BJ (cell line): Measurements from ENCODE around the gene NHSL2. TPM values are rescaled to one million over a fixed set of nuclear protein-coding genes. Genes with fewer than 3 reads are reported as not detected.

Source experiments
- CTCF ChIA-PET: fragments of 350-600 bp; formaldehyde crosslinking; extraction: SDS; loops from one replicate; lab custom pipeline; 2021; ENCODE audit warnings: antibody characterized with exemption, inconsistent platforms; lab: Yijun Ruan, JAX
- POLR2A ChIA-PET: fragments of 300-600 bp; sonication (Branson Sonifier 250); formaldehyde crosslinking; extraction: SDS; loops from one replicate; lab custom pipeline; 2021; ENCODE audit warnings: antibody characterized with exemption; lab: Charles Lee
- DNase-seq: peaks from one replicate; pipeline ENCODE4 v3.0.0-alpha.2; 2011; ENCODE audit warnings: low read depth
- H3K27me3 ChIP-seq: 2 replicates; pipeline ENCODE4 v1.6.0; 2011; ENCODE audit warnings: low read length; ENCODE audit not compliant: control insufficient read depth, insufficient read depth
- H3K36me3 ChIP-seq: 2 replicates; pipeline ENCODE4 v1.5.1; 2011; ENCODE audit warnings: low read length; ENCODE audit not compliant: control insufficient read depth, insufficient read depth
- H3K4me3 ChIP-seq: 2 replicates; pipeline ENCODE4 v1.5.1; 2011; ENCODE audit warnings: low read depth, mild to moderate bottlenecking, control low read depth, low read length
- CTCF ChIP-seq: IDR thresholded peaks from 2 replicates; pipeline ENCODE4 v1.5.1; 2011; ENCODE audit warnings: low read depth, mild to moderate bottlenecking, control low read depth, inconsistent platforms, low read length, moderate library complexity; ENCODE audit not compliant: insufficient read depth
- polyA plus RNA-seq: library from polyadenylated mRNA; depleted of rRNA; stranded (reverse); fragments of >200 nt; gene quantifications from 2 replicates; pipeline ENCODE4 v1.2.3, GENCODE V29; 2011

NHSL2 gene
- polyA plus RNA-seq, 1 experiment = 7.9 TPM

DNA sequence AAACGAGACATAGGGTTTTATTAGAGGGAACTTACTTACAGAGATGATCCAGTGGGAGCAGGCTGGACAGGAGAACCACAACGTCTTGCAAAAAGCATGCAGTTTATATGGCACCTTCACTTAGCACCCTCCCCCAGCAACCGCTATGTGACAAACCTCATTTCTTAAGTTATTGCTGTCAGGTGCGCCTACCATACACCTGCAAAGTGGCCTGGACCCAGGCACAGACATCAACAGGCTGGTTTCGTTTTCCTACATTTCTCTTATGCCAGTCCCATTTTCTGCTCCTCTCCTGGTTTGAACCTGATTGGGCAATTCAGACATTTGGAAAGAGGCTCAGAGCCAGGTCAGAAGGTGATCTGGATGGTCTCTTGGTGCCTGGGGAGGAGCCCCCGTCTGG lies 202.8 kb downstream of the NHSL2 start:
- ChIA-PET CTCF (no interaction called here), POLR2A (no interaction called here)
- no peak for TF ChIP-seq CTCF
- no peak overlapping the region for H3K4me3 ChIP-seq
- DNase-seq = no peak
- H3K36me3 ChIP-seq = no peaks in the 10 kb centered on the region
- H3K27me3 ChIP-seq = no peaks in the 10 kb centered on the region

DNA sequence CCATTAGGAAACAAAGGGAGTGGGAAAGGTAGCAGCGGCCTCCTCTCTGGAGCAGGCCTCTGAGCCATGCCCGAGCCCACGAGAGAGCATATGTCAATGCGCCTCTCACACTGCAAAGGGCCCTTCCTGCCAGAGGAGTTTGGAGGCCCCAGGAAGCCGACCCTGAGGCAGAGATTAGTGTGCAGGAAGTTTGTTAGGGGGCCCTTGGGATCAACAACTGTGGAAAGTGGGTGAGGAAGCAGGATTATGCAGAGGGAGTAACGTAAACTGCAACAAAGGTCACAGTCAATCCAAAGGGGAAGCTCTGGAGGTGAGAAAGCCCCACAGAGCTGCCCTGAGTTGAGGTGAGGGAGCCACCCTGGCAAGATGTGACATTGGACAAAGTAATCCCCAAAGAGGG lies 203.7 kb downstream of the NHSL2 start:
- ChIA-PET CTCF (interaction anchor here (1.0 kb wide), 1 partner anchor 12 kb away, joined by 4 read pairs; no protein-coding TSS in a partner anchor), POLR2A (no interaction called here)
- Histone ChIP-seq H3K4me3 (no peak overlapping the region), H3K27me3 (no peaks in the 10 kb centered on the region), H3K36me3 (no peaks in the 10 kb centered on the region)
- no peak for TF ChIP-seq CTCF
- no peak for DNase-seq

DNA sequence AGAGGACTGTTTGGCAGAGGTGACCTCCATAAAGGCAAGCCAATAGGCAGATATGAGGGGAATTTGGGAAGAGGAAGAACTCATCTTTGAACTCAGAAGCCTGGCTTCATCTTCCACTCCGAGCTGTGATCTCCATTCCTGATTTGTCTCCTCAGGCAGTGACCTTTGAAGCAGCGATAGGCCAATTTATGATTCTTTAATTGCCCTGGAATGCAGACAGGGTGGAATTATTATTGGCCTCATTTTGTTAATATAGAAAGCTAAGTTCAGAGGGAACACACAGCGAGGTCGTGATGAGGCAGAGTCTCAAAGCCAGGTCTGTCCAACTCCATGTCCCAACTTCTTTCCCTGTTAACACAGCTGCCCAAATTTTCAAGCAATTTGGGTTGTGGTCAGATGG lies 204.2 kb downstream of the NHSL2 start:
- TF ChIP-seq CTCF = no peak
- no peak for DNase-seq
- H3K4me3 ChIP-seq = no peak overlapping the region
- ChIA-PET CTCF (interaction anchor here (1.0 kb wide), 1 partner anchor 12 kb away, joined by 4 read pairs; no protein-coding TSS in a partner anchor), POLR2A (no interaction called here)
- H3K36me3 ChIP-seq = no peaks in the 10 kb centered on the region
- no peaks in the 10 kb centered on the region for H3K27me3 ChIP-seq

GRCh38 chrX:72115380-72115779 lies 204.7 kb downstream of the NHSL2 start:
- DNase-seq = no peak
- Histone ChIP-seq H3K27me3 (no peaks in the 10 kb centered on the region), H3K36me3 (no peaks in the 10 kb centered on the region), H3K4me3 (no peak overlapping the region)
- CTCF ChIA-PET = interaction anchor here (1.0 kb wide), 1 partner anchor 11 kb away, joined by 4 read pairs; no protein-coding TSS in a partner anchor
- POLR2A ChIA-PET = no interaction called here
- TF ChIP-seq CTCF = no peak

DNA sequence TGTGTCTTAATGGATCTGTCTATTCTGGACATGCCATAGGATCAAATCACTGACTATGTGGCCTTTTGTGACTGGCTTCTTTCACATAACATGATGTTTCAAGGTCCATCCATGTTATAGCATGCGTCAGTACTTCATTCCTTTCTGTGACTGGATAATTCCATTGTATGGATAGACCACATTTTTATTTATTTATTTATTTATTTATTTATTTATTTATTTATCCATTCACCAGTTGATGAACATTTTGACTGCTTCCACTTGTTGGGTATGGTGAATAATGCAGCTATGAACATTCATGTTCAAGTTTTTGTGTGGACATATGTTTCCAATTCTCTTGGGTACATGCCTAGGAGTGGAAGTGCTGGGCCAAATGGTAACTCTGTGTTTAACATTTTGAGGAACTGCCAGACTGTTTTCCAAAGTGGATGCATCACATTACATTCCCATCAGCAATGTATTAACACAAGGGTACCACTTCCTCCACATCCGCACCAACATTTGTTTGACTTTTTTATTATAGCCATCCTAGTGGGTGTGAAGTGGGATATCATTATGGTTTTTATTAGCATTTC lies 207.1 kb downstream of the NHSL2 start:
- H3K4me3 ChIP-seq = no peak overlapping the region
- no peak for TF ChIP-seq CTCF
- DNase-seq = no peak
- H3K27me3 ChIP-seq = no peaks in the 10 kb centered on the region
- ChIA-PET POLR2A (no interaction called here), CTCF (no interaction called here)
- no peaks in the 10 kb centered on the region for H3K36me3 ChIP-seq
